GM10847 (cell line): ENCODE measurements around the gene COPA.

Source experiments
- POLR2A ChIP-seq: IDR thresholded peaks from 2 replicates; pipeline ENCODE4 v1.6.1; 2011; ENCODE audit not compliant: insufficient read length; ENCODE audit errors: extremely low read depth

Gene COPA

DNA sequence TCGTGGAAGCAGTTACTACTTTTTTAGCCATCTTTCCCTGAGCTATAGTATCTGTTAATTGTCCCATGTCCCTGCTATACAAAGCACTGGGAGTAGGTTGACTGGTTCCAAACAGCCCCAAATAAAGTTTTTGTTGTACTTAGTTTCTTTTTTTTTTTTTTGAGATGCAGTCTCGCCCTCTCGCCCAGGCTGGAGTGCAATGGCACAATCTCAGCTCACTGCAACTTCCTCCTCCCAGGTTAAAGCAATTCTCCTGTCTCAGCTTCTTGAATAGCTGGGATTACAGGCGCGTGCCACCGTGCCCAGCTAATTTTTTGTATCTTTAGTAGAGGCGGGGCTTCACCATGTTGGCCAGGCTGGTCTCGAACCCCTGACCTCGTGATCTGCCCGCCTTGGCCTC is 3.4 kb upstream of the COPA start:
- TF ChIP-seq POLR2A = no peak

DNA sequence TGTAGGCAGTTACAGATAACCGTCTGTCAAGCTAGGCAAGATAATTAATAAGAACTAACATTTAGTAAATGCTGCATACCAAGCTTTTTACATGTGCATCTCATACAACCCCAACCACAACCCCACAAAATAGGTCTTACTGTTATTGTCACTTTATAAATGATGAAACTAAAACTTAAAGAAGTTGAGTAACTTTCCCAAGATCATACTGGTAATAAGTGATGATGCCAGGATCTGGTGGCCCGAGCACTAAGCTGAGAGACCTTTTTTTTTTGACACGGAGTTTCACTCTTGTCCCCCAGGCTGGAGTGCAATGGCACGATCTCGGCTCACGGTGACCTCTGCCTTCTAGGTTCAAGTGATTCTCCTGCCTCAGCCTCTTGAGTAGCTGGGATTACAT is 1.9 kb upstream of the COPA start:
- no peak for TF ChIP-seq POLR2A

DNA sequence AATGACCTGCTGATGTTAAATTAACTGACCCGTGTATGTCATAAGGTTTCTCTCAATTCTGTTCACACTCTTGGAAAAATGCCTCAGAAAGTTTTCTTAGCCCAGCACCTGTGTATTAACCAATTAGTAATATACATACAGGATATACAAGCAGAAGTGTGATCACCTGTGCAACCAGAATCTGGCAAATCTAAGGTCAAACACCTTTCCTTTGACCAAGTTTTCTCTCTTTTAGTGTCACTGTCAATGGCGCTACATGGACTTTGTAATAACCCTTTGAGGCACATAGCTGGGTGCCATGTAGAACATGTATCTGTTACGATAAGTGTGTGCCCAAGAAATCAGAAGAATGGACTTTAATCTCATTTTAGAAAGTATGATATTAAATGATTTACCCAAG is 1.2 kb upstream of the COPA start:
- TF ChIP-seq POLR2A = no peak

DNA sequence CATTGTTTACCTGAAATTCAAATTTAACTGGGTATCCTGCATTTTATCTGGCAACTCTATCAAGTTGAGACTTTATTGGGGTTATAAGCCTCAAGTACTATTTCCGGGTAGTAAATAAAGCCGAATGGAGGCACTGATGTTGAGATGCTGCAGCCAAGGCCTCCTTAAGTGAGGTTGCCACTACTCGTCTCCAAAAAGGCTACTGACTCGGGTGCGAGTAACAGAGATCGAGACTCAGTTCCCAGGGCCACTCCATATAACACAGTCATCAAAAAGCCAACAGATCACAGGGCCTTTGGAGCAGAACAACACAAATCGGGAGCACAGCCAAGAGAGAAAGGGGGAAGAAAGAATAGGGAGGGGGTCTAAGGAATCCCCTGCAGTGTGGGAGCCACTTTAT is 524 bp downstream of the COPA start:
- no peak for TF ChIP-seq POLR2A

DNA sequence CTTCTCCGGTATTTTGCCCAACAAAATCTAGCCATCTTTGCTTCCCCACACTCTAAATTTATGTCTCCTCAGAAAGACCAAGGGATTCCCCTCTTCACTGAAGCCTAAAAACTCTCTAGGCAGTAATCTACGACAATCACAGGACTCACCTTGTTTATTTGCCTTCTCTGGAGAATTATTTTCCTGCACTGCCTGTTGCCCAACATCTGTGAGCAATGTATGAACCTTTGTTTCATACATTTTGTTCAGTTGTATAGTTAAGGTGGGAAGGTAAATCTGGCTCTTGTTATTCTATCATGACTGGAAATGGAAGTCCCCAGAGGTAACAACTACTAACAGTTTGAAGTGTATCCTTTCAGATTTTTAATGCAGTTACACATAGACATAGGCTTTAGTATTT is 2.2 kb downstream of the COPA start:
- no peak for TF ChIP-seq POLR2A

DNA sequence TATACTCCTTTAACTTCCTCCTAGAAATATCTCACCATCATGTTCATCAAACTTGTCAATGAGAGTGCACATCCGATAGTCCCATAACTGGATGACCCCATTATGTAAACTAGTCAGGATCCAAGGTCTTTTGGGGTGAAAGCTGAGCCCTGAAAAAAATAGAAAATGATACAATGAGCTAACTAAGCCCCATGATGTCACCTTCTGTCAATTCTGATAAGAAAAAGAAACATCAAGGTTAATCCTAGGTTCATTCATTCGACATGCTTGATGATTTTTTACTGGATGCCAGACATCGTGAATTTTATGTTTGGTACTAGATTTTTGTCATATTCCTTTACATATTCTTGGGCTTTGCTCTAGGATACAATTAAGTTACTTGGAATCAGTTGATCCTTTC is 2.9 kb downstream of the COPA start:
- TF ChIP-seq POLR2A = no peak

DNA sequence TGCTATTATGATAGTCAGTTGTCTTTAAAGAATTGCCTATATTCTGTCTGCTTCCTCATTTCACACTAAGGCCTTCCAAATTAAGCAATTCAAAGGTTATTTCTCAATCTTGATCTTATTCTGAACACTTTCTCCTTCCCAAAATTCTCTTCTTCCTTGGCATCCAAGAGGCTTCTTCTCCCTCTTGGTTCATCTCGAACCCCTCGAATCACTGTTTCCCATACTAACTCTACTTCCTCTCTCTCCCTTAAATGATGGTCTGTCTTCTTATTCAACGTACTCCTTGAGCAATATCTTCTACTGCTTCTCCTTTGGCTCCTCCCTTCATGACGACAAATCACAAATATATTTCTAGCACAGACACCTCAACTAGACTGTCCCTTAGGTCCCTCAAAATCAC is 4.5 kb downstream of the COPA start:
- TF ChIP-seq POLR2A = no peak

DNA sequence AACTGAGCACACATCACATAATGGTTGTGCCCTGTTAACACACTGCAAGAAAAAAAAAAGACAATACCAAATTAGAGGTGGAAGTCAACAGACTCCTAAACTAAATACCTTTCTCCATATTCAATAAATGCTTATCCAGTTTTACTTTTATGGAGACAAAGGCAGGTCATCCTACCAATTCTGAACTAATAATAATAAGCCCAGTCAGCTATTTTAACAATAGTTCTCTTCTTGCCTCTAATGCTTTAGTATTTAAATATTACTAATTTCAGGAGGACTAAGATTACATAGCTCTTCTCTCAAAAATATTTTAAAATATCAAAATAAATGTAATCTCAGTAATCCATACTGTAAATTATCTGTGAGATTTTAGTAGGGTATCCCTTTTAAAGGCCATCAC is 10.5 kb downstream of the COPA start:
- no peak for TF ChIP-seq POLR2A

DNA sequence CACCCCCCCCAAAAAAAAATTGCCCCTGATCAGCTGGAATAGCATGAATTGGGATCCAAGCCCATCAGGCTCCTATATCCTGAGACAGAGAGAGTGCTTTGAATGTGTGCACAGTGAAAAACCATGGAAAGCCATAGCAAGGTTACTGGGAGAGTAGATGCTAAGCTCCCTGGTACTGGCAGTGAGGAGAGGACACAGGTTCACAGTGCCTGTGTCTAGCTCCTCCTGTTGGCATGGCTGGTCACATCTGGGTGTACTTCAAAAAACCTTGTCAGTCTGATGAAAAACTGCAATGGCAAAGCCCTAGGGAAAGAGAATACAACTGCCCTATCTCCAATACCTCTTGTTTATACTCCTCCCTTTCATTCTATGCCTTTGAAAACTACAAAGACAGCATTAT is 12.9 kb downstream of the COPA start:
- no peak for TF ChIP-seq POLR2A

DNA sequence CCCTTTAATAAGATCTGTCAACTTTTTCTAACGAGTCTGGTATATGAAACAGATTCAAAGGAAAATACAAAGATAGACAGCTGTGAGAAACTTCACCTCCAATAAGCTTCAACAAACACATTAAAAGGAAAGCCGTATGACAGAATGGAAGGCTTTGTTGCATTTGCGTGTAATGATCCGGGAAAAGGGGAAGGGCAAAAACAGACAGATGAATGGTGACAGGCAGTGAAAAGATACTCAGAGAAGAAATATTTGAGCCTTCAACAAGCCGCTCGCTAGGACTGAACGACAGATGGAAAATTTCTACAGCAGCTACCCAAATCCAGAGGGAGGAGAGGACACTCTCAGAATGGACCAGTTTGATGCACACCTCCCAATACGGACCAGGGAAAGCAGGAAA is 14.9 kb downstream of the COPA start:
- TF ChIP-seq POLR2A = no peak

DNA sequence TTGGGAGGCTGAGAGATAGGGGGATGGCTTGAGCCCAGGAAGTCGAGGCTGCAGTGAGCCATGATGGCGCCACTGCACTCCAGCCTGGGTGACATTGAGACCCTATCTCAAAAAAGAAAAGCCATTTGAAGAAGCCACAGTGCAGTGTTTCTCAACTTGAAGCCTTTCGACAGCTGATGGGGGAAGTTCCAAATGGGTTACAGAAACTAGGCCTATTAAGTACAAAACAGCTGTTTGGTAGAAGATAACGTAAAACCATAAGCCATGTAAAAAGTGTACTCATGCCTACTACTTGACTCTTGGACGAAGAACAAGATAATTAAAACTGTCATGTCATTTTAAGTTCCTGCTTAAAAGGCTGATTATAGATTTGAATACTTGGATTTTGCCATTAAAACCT is 16.6 kb downstream of the COPA start:
- TF ChIP-seq POLR2A = no peak

DNA sequence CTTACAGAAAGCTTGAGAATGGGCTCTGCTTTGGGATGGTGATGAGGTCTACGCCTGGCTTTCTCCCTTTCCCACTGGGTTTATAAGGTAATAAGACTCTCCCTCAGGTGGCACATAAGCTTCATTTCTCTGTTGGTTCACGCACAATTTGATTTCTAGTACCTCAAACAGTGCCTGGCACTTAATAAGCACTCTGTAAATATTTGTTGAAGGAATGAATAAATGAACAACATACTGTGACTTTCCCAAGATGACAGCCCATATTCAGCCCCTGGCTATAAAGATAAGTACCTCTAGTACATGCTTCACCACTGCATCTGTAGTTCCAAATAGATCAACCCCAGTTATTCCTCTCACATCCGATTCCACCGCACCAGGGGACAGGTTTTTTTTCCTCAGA is 17.8 kb downstream of the COPA start:
- TF ChIP-seq POLR2A = no peak

DNA sequence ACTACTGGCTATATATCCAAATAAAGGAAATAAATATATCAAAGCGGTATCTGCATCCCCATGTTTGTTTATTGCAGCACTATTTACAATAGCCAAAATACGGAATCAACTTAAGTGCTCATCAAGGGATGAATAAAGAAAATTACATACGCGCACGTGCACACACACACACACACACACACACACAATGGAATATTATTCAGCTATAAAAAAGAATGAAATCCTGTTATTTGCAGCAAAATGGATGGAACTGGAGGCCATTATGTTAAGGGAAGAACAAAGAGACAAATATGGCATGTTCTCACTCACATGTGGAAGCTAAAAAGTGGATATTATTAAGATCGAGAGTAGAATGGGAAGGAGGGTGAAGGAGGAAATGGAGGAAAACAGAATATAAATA is 20.2 kb downstream of the COPA start:
- no peak for TF ChIP-seq POLR2A

DNA sequence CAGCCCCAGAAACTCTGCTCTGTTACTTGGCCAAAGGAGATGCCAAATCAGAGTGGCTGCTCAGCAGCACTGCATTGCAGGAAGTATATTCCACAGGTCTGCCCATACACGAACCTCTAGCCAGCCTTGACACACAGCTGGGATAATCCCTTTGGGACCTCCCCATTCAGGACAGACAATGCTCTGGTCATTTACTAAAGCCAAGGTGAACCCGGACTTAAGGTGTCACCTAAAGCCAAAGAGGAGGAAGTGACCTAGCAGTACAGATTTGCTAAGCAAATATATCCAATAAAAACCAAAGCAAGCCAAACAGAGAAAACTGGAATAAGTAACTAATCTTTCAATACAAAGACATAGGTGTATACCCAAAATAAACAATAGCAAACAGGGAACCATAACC is 27.7 kb downstream of the COPA start:
- no peak for TF ChIP-seq POLR2A

DNA sequence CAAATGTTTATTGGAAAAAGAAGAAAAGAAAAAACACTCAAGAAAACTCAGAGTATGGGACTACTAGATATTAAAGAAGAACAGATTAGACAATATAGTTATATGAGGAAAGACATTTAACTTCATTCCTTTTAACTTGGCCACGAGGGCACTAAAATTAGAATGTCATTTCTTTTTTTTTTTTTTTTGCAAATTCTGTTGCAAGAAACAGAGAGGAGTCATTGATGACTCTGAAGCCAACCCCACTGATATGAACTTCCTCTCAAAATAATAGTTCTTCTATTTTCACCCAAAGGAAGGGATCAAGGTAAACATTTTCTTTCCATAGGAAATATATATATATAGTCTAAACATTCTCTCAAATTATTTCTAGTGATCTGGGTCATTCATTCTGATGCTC is 33.5 kb downstream of the COPA start:
- no peak for TF ChIP-seq POLR2A

DNA sequence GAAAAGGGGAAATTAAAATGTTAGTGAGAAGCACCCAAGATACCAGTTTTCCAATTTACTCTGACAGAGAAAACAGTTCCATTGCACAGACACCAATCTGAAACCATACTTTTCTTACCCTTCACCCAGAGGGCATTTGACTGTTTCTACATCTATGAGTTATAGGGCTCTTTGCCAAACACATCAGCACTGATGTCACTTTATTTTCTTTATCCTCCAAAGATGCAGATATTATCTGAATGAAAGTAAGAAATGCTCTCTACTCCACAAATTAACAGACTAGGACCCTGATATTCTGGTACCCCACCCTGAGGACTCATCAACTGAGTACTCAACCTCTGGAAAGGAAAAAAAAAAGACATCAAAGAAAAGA is 33.9 kb downstream of the COPA start:
- TF ChIP-seq POLR2A = no peak

DNA sequence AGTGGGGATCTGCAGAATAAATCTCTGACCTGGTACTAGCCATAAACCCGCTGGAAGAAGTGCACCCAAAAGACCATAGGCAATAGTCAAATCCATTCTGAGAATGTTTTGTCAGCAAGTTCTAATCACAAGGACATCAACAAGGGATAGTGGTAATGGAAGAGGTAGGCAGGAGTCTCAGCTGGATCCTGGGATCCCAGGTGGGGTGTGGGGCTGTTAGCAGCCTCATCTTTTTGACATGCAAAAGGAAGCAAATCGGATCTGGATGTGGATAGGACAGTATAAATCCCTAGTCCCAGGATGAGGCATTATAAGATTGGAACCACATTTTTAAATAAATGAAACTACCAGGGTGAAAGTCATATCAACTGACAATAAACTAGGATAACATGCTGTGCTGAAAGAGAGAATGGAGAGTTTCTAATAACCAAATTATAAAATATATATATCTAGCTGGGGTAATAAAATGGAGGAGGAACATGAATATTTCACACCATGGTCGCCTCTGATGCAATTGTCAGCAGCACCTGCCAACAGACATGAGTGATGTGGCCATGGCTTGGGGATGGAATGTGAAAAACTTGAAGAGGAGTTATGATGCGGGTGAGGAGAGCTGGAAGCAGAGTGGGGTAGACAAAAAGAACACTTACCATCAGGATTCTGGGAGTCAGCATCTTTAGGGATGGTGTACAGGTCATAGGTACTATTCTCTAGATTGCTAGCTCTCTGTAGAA is 34.4 kb downstream of the COPA start:
- no peak for TF ChIP-seq POLR2A
